Femur (tissue), 1 donor: Measurements from ENCODE around the gene MED1.
"Not testable (repeated sequence)": the region's sequence is repeated elsewhere in the genome, so short reads cannot be mapped to it uniquely, and the experiment has no call there.

Experiments
- DNase-seq: peaks from one replicate; pipeline ENCODE4 v3.0.0-alpha.2; 2017

Gene MED1, protein sequence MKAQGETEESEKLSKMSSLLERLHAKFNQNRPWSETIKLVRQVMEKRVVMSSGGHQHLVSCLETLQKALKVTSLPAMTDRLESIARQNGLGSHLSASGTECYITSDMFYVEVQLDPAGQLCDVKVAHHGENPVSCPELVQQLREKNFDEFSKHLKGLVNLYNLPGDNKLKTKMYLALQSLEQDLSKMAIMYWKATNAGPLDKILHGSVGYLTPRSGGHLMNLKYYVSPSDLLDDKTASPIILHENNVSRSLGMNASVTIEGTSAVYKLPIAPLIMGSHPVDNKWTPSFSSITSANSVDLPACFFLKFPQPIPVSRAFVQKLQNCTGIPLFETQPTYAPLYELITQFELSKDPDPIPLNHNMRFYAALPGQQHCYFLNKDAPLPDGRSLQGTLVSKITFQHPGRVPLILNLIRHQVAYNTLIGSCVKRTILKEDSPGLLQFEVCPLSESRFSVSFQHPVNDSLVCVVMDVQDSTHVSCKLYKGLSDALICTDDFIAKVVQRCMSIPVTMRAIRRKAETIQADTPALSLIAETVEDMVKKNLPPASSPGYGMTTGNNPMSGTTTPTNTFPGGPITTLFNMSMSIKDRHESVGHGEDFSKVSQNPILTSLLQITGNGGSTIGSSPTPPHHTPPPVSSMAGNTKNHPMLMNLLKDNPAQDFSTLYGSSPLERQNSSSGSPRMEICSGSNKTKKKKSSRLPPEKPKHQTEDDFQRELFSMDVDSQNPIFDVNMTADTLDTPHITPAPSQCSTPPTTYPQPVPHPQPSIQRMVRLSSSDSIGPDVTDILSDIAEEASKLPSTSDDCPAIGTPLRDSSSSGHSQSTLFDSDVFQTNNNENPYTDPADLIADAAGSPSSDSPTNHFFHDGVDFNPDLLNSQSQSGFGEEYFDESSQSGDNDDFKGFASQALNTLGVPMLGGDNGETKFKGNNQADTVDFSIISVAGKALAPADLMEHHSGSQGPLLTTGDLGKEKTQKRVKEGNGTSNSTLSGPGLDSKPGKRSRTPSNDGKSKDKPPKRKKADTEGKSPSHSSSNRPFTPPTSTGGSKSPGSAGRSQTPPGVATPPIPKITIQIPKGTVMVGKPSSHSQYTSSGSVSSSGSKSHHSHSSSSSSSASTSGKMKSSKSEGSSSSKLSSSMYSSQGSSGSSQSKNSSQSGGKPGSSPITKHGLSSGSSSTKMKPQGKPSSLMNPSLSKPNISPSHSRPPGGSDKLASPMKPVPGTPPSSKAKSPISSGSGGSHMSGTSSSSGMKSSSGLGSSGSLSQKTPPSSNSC (N-terminal part only)

DNA sequence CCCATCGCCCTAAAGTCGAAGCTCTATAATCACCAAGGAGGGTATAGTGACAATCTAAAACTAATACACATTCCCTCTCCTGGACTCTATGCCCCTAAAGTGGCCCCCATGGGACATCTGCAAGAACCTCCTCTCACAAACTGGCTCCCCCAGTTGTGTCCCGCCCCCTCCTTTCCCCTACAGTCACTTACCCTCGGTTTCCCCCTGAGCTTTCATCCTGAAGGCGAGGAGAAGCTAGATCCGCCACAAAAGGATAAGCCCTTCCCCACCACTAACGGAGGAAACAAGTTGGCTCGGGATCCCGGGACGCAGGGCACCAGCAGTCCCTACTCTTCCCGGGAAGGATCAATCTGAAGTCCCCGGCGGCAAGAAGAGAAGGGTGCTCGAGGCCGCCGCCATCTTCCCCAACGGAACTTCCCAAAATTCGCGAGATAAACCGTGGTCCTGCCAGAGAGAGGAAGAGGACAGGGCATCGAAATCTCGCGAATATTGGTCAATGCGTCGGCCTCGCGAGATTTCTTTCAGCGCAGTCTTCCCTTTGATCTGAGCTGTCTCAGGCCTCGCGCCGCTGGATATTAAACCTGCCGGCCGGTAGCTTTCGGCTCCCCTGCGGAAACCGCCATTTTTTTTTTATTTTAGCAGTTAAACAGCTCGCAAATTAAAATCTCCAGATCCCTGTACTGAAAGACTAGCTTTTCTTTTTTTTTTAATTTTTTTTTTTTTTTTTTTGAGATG, at the start of gene MED1:
Gene MED1, minus strand, starts transcription at position 417 of the 735 bp plus-strand sequence. Its CDS starts 201 bp downstream, at position 216.
- DNase-seq: peak; percentile 98

DNA sequence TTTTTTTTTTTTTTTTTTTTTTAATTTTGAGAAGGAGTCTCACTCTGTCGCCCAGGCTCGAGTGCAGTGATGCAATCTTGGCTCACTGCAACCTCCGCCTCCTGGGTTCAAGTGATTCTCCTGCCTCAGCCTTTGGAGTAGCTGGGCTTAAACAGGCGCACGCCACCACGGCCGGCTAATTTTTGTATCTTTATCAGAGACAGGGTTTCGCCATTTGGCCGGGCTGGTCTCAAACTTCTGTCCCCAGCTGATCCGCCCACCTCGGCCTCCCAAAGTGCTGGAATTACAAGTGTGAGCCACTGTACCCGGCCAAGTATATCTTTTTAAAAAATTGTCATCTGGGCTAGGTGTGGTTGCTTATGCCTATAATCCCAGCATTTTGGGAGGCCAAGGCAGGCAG, 45.9 kb upstream of the MED1 start:
- DNase-seq: not testable (repeated sequence)

DNA sequence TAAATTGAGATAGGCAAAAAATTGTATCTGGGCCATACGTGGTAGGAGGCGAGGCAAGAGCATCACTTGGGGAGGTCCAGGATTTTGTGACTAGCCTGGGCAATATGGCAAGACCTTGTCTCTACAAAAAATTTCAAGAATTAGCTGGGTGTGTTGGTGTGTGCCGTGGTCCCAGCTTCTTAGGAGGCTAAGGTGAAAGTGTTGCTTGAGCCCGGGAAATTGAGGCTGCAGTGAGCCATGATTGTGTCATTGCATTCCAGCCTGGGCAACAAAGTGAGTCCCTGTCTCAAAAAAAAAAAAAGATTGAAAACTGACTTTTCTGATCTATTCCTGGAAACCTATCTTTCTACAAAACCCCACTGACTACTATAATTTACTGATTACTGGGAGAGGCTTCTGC, 36.9 kb upstream of the MED1 start:
- no peak for DNase-seq

DNA sequence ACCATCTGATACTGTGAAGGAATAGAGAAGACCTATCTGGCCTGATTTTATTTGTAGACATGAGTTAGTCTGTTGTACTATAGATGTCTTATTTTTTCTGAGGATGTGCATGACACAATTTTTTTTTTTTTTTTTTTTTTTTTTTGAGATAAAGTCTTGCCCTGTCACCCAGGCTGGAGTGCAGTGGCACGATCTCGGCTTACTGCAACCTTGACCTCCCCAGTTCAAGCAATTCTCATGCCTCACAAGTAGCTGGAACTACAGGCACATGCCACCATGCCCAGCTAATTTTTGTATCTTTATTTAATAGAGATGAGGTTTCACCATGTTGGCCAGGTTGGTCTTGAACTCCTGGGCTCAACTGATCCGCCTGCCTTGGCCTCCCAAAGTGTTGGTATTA, 36.4 kb upstream of the MED1 start:
- DNase-seq: not testable (repeated sequence)

DNA sequence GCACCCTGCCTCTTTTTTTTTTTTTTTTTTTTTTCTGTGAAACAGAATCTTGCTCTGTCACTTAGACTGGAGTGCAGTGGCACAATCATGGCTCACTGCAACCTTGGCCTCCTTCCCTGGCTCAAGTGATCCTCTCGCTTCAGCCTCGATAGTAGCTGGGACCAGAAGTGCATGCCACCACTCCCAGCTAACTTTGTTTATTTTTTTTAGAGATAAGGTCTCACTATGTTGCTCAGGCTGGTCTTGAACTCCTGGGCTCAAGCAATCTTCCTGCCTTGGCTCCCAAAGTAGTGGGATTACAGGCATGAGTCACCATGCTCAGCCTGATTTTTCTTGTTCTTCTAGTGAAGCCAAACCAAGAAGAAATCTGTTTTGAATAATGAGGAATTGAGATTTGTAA, 35.2 kb upstream of the MED1 start:
- DNase-seq: no peak

DNA sequence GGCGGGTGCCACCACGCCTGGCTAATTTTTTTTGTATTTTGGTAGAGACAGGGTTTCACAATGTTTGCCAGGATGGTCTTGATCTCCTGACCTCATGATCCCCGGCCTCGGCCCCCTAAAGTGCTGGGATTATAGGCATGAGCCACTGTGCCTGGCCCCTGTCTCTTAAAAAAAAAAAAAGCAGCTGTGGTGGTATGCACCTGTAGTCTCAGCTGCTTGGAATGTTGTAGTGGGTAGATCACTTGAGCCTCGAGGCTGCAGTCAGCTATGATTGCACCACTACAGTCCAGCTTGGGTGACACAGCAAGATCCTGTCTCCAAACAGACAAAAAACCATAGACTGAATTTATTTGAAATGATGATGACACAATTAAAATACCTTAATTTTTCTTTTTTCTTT, 34.5 kb upstream of the MED1 start:
- no peak for DNase-seq

DNA sequence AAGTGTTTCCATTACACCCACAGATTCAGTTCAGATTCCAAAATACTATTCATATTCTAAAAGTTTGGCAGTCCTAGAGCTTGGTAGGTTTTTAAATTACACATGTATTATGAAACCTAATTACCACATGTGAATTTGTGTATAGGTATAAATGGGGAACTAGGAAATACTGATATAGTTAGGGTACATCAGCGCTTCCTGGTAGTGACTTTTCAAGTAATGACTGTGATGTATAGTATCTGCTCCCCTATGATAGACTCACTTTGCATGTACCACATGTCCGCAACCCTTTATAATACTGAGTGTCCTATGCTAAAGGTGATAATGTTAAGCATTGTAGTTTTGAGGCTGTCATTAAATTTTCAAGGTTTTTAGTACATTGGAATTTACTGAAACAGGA, 33.1 kb upstream of the MED1 start:
- DNase-seq: no peak

DNA sequence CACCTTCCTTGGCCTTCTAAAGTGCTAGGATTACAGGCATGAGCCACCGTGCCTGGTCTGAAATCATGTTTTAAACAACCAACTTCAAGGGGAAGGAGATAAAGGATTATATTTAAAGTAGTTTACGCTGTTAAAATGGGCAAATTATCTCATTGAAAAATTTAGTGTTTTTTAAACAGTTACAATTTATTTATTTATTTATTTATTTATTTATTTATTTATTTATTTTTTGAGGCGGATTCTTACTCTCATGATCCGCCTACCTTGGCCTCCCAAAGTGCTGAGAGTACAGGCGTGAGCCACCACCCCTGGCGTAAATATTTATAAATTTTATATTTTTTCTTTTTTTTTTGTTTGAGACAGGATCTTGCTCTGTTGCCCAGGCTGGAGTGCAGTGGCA, 32.4 kb upstream of the MED1 start:
- DNase-seq: no peak

DNA sequence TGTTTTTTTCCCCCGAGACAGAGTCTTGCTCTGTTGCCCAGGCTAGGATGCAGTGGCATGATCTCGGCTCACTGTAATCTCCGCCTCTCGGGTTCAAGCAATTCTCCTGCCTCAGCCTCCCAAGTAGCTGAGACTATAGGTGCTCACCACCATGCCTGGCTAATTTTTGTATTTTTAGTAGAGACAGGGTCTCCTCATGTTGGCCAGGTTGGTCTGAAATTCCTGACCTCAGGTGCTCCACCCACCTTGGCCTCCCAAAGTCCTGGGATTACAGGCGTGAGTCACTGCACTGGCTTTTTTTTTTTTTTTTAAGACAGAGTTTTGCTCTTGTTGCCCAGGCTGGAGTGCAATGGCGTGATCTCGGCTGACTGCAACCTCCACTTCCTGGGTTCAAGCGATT, 28.6 kb upstream of the MED1 start:
- DNase-seq: not testable (repeated sequence)

DNA sequence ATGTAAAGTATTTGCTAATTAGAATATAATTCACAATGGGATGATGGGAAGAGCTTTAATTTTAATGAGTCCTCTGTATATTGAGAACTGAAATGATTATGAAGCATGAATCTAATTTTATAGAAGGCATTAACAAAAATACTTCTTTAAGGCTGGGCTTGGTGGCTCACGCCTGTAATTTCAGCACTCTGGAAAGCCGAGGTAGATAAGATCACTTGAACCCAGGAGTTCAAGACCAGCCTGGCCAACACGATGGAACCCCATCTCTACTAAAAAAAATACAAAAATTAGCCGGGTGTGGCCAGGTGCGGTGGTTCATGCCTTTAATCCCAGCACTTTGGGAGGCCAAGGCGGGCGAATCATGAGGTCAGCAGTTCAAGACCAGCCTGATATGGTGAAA, 22.2 kb upstream of the MED1 start:
- DNase-seq: no peak

DNA sequence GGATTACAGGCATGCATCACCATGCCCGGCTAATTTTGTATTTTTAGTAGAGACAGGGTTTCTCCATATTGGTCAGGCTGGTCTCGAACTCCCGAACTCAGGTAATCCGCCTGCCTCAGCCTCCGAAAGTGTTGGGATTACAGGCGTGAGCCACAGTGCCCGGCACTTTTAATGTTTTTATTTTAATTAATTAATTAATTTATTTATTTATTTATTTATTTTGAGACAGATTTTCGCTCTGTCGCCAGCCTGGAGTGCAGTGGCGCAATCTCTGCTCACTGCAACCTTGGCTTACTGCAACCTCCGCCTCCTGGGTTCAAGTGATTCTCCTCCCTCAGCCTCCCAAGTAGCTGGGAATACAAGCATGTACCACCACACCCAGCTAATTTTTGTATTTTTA, 17.5 kb upstream of the MED1 start:
- not testable (repeated sequence) for DNase-seq

DNA sequence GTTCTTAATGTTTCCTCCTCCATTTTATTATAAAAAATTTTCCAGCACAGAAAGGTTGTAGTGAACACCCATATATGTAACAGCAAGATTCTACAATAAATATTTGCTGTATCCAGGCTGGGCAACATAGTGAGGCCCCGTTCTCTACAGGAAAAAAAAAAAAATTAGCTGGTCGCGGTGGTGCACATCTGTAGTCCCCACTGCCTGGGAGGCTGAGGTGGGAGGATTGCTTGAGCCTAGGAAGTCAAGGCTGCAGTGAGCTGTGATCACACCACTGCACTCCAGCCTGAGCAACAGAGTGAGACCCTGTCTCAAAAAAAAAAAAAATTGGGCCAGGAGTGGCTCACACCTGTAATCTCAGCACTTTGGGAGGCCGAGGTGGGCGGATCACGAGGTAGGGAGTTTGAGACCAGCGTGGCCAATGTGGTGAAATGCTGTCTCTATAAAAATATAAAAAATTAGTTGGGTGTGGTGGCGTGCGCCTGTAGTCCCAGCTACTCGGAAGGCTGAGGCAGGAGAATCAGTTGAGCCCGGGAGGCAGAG, 13.6 kb upstream of the MED1 start:
- not testable (repeated sequence) for DNase-seq

DNA sequence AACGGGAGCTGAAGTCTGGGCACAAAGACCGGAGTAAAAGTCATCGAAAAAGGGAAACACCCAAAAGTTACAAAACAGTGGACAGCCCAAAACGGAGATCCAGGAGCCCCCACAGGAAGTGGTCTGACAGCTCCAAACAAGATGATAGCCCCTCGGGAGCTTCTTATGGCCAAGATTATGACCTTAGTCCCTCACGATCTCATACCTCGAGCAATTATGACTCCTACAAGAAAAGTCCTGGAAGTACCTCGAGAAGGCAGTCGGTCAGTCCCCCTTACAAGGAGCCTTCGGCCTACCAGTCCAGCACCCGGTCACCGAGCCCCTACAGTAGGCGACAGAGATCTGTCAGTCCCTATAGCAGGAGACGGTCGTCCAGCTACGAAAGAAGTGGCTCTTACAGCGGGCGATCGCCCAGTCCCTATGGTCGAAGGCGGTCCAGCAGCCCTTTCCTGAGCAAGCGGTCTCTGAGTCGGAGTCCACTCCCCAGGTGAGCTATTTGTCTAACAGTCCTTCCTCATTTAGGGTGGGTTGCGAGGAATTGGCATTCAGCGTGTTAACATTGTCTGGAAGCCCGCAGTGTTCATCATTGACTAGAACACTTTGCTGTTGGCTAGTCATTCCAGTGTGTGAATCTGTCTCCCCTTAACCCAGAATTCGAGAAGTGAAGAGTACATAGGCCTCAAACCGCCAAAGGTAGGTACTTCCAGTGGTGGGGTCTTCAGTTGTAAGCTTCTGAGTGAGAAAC, 11.7 kb upstream of the MED1 start:
- peak; percentile 22 for DNase-seq

DNA sequence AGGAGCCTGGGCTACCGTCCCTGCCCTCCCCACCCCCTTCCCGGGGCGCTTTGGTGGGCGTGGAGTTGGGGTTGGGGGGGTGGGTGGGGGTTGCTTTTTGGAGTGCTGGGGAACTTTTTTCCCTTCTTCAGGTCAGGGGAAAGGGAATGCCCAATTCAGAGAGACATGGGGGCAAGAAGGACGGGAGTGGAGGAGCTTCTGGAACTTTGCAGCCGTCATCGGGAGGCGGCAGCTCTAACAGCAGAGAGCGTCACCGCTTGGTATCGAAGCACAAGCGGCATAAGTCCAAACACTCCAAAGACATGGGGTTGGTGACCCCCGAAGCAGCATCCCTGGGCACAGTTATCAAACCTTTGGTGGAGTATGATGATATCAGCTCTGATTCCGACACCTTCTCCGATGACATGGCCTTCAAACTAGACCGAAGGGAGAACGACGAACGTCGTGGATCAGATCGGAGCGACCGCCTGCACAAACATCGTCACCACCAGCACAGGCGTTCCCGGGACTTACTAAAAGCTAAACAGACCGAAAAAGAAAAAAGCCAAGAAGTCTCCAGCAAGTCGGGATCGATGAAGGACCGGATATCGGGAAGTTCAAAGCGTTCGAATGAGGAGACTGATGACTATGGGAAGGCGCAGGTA, 11.0 kb upstream of the MED1 start:
- DNase-seq: peak; percentile 23

DNA sequence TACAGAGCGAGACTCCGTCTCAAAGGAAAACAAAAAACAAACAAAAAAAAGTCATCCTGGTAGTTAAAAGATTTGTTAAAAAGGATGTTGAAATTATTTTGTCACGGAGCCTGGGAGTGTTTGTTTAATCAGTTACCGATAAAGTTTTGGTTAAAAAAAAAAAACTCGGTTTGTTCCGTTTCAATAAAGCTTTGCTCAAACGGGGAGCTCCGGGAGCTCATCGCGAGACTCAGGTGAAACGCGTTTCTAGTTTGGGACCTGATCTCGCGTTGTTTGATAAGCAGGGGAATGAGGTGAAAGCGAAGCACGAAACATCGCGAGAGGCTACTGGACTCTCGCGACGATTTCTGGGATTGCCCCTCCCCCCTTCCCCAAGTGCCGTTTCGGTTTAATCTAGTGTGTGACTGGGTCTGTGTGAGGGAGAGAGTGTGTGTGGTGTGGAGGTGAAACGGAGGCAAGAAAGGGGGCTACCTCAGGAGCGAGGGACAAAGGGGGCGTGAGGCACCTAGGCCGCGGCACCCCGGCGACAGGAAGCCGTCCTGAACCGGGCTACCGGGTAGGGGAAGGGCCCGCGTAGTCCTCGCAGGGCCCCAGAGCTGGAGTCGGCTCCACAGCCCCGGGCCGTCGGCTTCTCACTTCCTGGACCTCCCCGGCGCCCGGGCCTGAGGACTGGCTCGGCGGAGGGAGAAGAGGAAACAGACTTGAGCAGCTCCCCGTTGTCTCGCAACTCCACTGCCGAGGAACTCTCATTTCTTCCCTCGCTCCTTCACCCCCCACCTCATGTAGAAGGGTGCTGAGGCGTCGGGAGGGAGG, 10.3 kb upstream of the MED1 start, which contains the start of gene CDK12:
Gene CDK12, plus strand, starts transcription at position 374 of the 813 bp plus-strand sequence. CDS start 586 bp downstream, outside the sequence.
- peak; percentile 98 for DNase-seq

DNA sequence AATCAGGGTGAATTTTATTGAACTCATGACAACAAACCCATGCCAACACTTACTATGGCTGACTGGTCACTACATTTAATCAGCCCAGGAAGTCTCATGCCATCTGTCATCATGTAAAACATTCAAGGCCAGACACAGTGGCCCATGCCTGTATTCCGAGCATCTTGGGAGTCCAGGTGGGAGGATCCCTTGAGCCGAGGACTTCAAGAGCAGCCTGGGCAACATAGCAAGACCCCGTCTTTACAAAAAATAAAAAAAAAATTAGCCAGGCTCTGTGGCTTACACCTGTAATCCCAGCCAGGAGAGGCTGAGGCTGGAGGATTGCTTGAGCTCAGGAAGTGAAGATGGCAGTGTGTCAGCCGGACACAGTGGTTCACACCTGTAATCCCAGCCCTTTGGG, 4.9 kb upstream of the MED1 start:
- DNase-seq: no peak

DNA sequence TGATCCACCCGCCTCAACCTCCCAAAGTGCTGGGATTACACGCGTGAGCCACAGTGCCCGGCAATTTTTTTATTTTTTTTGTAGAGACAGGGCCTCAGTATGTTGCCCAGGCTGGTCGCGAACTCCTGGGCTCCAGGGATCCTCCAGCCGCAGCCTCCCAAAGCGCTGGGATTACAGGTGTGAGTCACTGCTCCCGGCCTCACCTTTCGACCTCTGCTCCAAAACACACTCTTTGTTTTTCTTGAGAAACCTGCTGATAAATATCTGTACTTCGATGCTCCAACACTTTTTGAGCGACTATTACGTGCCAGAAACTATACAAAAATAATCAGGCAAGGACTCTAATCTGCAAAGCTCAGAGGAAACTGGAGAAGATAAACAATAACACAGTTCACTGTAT, 1.0 kb downstream of the MED1 start:
- no peak for DNase-seq

DNA sequence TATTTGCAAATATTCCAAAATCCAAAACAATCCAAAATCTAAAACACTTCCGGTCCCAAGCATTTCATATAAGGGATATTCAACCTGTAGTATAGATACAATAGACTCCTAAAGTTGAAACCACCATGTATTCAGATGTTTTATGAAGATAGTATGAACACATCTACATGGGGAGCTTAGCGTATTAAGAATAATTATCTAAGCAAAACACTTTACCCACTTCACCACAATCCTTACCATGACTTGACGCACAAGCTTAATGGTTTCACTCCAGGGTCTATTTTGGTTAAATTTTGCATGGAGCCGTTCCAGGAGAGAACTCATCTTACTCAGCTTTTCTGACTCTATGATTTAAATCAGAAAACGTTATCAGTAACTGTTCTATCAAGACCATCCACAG, 3.5 kb downstream of the MED1 start:
- DNase-seq: no peak

DNA sequence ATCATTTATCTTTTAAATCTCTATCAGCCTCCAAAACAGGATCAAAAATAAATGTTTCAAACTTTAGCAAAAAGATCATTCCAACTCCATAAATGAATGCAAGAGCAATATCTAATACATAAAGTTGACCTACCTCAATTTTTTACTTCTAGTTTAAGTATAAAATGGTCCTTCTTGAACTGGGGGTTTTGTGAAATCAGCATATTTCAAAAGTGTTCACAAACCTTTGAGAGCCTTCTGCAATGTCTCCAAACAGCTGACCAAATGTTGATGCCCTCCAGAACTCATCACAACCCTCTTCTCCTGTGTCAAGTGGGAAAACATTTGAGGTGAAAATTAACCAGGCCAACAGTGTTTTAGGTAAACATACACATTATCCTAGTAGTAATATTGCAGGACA, 7.7 kb downstream of the MED1 start:
- no peak for DNase-seq

DNA sequence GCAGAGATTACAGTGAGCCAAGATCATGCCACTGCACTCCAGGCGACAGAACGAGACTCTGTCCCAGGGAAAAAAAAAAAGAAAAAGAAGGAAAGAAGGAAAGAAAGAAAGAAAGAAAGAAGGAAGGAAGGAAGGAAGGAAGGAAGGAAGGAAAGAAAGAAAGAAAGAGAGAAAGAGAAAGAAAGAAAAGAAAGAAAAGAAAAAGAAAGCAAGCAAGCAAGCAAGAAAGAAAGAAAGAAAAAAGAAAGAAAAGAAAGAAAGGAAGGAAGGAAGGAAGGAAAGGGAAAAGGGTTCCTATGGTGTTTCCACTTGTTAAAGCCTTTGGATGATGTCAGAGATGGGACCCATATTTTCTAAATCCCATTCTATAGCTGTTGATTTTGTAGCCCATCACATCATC, 11.2 kb downstream of the MED1 start:
- not testable (repeated sequence) for DNase-seq
